IMR-90 (cell line): ENCODE results near the gene GSG1L. TPM values are rescaled to one million over a fixed set of nuclear protein-coding genes. Genes with fewer than 3 reads are reported as not detected.

ENCODE experiments used
- ATAC-seq: fragments of 200-7000 bp; cut with Tn5 transposase; 2 replicates; pipeline ENCODE4 v1.9.1; 2020; ENCODE audit warnings: low read depth, mild to moderate bottlenecking, moderate library complexity
- BruUV-seq: library from RNA; stranded (reverse); fragments of 400-500 nt; replicated peaks from 2 replicates; lab custom pipeline; 2021; lab: Mats Ljungman, UMichigan
- CTCF ChIA-PET: fragments of 300-600 bp; formaldehyde crosslinking; extraction: SDS; loops from one replicate; lab custom pipeline; 2021; ENCODE audit warnings: antibody characterized with exemption; lab: Yijun Ruan, JAX
- POLR2A ChIA-PET: fragments of 300-600 bp; sonication (Branson Sonifier 250); formaldehyde crosslinking; loops from one replicate; lab custom pipeline; 2022; ENCODE audit warnings: antibody characterized with exemption; ENCODE audit not compliant: unreplicated experiment; lab: Charles Lee
- DNase-seq: peaks from one replicate; pipeline ENCODE4 v3.0.0; 2013
- H2AFZ ChIP-seq: replicated peaks from 2 replicates; pipeline ENCODE3; 2013; ENCODE audit warnings: low read length, mild to moderate bottlenecking; ENCODE audit not compliant: poor library complexity
- H2AK5ac ChIP-seq: 2 replicates; pipeline ENCODE4 v1.6.1; 2013; ENCODE audit warnings: low read depth, low read length, inconsistent platforms
- H2AK9ac ChIP-seq: replicated peaks from 2 replicates; pipeline ENCODE3; 2013; ENCODE audit warnings: mild to moderate bottlenecking, low read depth, low read length, moderate library complexity; ENCODE audit not compliant: poor library complexity
- H2BK120ac ChIP-seq: 2 replicates; pipeline ENCODE4 v1.6.1; 2013; ENCODE audit warnings: low read depth, low read length, inconsistent platforms
- H2BK15ac ChIP-seq: 3 replicates; pipeline ENCODE4 v1.6.1; 2013; ENCODE audit warnings: low read depth, low read length, inconsistent platforms
- H2BK20ac ChIP-seq: 2 replicates; pipeline ENCODE4 v1.6.1; 2013; ENCODE audit warnings: low read depth, mild to moderate bottlenecking, inconsistent platforms, low read length, moderate library complexity
- H2BK5ac ChIP-seq: 2 replicates; pipeline ENCODE4 v1.6.1; 2013; ENCODE audit warnings: mild to moderate bottlenecking, low read depth, low read length, inconsistent platforms; ENCODE audit not compliant: poor library complexity, severe bottlenecking
- H3K14ac ChIP-seq: replicated peaks from 2 replicates; pipeline ENCODE4 v1.6.1; 2013; ENCODE audit warnings: low read depth, low read length, inconsistent platforms
- H3K18ac ChIP-seq: 2 replicates; pipeline ENCODE4 v1.6.1; 2013; ENCODE audit warnings: low read depth, low read length, control low read depth
- H3K23ac ChIP-seq: 2 replicates; pipeline ENCODE4 v1.6.1; 2013; ENCODE audit warnings: low read depth, low read length, inconsistent platforms
- H3K27ac ChIP-seq: 2 replicates; pipeline ENCODE4 v1.5.1; 2013; ENCODE audit warnings: mild to moderate bottlenecking, control low read depth, low read length; ENCODE audit not compliant: insufficient read depth
- H3K27me3 ChIP-seq: 2 replicates; pipeline ENCODE4 v1.6.1; 2013; ENCODE audit warnings: low read length; ENCODE audit not compliant: control insufficient read depth, insufficient read depth
- H3K36me3 ChIP-seq: 2 replicates; pipeline ENCODE4 v1.6.1; 2013; ENCODE audit warnings: low read length, mixed read lengths; ENCODE audit not compliant: control insufficient read depth, insufficient read depth
- H3K4ac ChIP-seq: 2 replicates; pipeline ENCODE4 v1.6.1; 2013; ENCODE audit warnings: low read depth, low read length, inconsistent platforms
- H3K4me1 ChIP-seq: 2 replicates; pipeline ENCODE4 v1.6.1; 2013; ENCODE audit warnings: low read length, mixed read lengths; ENCODE audit not compliant: control insufficient read depth, insufficient read depth
- H3K4me2 ChIP-seq: 2 replicates; pipeline ENCODE4 v1.6.1; 2013; ENCODE audit warnings: low read depth, mild to moderate bottlenecking, control low read depth, low read length, moderate library complexity
- H3K4me3 ChIP-seq: 2 replicates; pipeline ENCODE4 v1.5.1; 2013; ENCODE audit warnings: low read depth, mild to moderate bottlenecking, control low read depth, low read length, moderate library complexity; ENCODE audit not compliant: insufficient read depth
- H3K56ac ChIP-seq: 2 replicates; pipeline ENCODE4 v1.6.1; 2013; ENCODE audit warnings: low read length, inconsistent platforms; ENCODE audit not compliant: insufficient read depth; ENCODE audit errors: extremely low read depth
- H3K79me1 ChIP-seq, 2 experiments: 2 replicates each; pipeline ENCODE4 v1.6.1; 2013; ENCODE audit warnings: low read length in 2 of 2, inconsistent platforms in 1 of 2, low read depth in 1 of 2
- H3K9ac ChIP-seq: 2 replicates; pipeline ENCODE4 v1.6.1; 2013; ENCODE audit warnings: low read depth, low read length, control low read depth
- H3K9me1 ChIP-seq: 2 replicates; pipeline ENCODE4 v1.6.1; 2013; ENCODE audit warnings: low read length, inconsistent platforms; ENCODE audit not compliant: insufficient read depth
- H3K9me3 ChIP-seq: 2 replicates; pipeline ENCODE4 v1.6.1; 2013; ENCODE audit warnings: low read length; ENCODE audit not compliant: control insufficient read depth, insufficient read depth
- H4K20me1 ChIP-seq: 2 replicates; pipeline ENCODE4 v1.6.1; 2013; ENCODE audit warnings: low read length, inconsistent platforms; ENCODE audit not compliant: insufficient read depth
- H4K5ac ChIP-seq: 2 replicates; pipeline ENCODE4 v1.6.1; 2013; ENCODE audit warnings: mild to moderate bottlenecking, low read depth, low read length, control low read depth
- H4K8ac ChIP-seq, 2 experiments: 2 replicates each; pipeline ENCODE4 v1.6.1; 2013; ENCODE audit warnings: low read depth in 2 of 2, low read length in 2 of 2, control low read depth in 1 of 2, inconsistent platforms in 1 of 2
- H4K91ac ChIP-seq: 2 replicates; pipeline ENCODE4 v1.6.1; 2013; ENCODE audit warnings: low read depth, low read length, inconsistent platforms; ENCODE audit not compliant: insufficient read depth
- BHLHE40 ChIP-seq: fragments of 150-350 bp; IDR thresholded peaks from 2 replicates; pipeline ENCODE4 v1.6.1; 2016; ENCODE audit warnings: mild to moderate bottlenecking, low read depth, low read length
- CEBPB ChIP-seq: IDR thresholded peaks from 2 replicates; pipeline ENCODE4 v1.6.1; 2012; ENCODE audit warnings: low read depth, low read length, improper control_type of control experiment
- CHD1 ChIP-seq: IDR thresholded peaks from 2 replicates; pipeline ENCODE4 v1.6.1; 2012; ENCODE audit warnings: low read depth, low read length, improper control_type of control experiment
- CTCF ChIP-seq: conservative IDR thresholded peaks from 2 replicates; pipeline ENCODE4 v1.5.1; 2012; ENCODE audit warnings: mild to moderate bottlenecking, low read depth, low read length, improper control_type of control experiment
- ELK1 ChIP-seq: fragments of 150-350 bp; IDR thresholded peaks from 2 replicates; pipeline ENCODE4 v1.6.1; 2016; ENCODE audit warnings: low read depth, mild to moderate bottlenecking, low read length, moderate library complexity, borderline replicate concordance
- FOS ChIP-seq: fragments of 150-350 bp; IDR thresholded peaks from 2 replicates; pipeline ENCODE4 v1.6.1; 2016; ENCODE audit warnings: low read depth, low read length
- MAFK ChIP-seq: IDR thresholded peaks from 2 replicates; pipeline ENCODE4 v1.6.1; 2012; ENCODE audit warnings: low read depth, low read length, improper control_type of control experiment
- MAZ ChIP-seq: IDR thresholded peaks from 2 replicates; pipeline ENCODE4 v1.6.1; 2012; ENCODE audit warnings: low read depth, mild to moderate bottlenecking, low read length, improper control_type of control experiment, moderate library complexity, borderline replicate concordance
- MXI1 ChIP-seq: IDR thresholded peaks from 2 replicates; pipeline ENCODE4 v1.6.1; 2012; ENCODE audit warnings: low read depth, mild to moderate bottlenecking, low read length, moderate library complexity, borderline replicate concordance
- NFE2L2 ChIP-seq: fragments of 150-350 bp; IDR thresholded peaks from 2 replicates; pipeline ENCODE4 v1.6.1; 2016; ENCODE audit warnings: low read depth, mild to moderate bottlenecking, low read length
- POLR2A ChIP-seq: IDR thresholded peaks from 2 replicates; pipeline ENCODE4 v1.6.1; 2012; ENCODE audit warnings: mild to moderate bottlenecking, low read depth, low read length
- RAD21 ChIP-seq: IDR thresholded peaks from 2 replicates; pipeline ENCODE4 v1.6.1; 2012; ENCODE audit warnings: low read length, improper control_type of control experiment
- RFX5 ChIP-seq: IDR thresholded peaks from 2 replicates; pipeline ENCODE4 v1.8.0; 2012; ENCODE audit warnings: low read depth, mild to moderate bottlenecking, low read length, moderate library complexity
- SMC3 ChIP-seq: fragments of 150-350 bp; IDR thresholded peaks from 2 replicates; pipeline ENCODE4 v1.6.1; 2016; ENCODE audit warnings: low read depth, mild to moderate bottlenecking, antibody characterized with exemption, low read length, moderate library complexity
- USF2 ChIP-seq: fragments of 150-350 bp; IDR thresholded peaks from 2 replicates; pipeline ENCODE4 v1.6.1; 2017; ENCODE audit warnings: mild to moderate bottlenecking, antibody characterized with exemption, low read length, low read depth
- WGBS, 2 experiments: methylation state at CpG; one replicate each; pipeline versions ENCODE4 v1.1.5 to v1.1.7; 2013; ENCODE audit warnings: missing lambda C conversion rate in 2 of 2; ENCODE audit not compliant: insufficient read length in 1 of 2; ENCODE audit errors: extremely low coverage in 2 of 2; 5-methylcytosine and 5-hydroxymethylcytosine counted together
- dilution Hi-C: fragments of 300-500 bp; cut with HindIII; formaldehyde crosslinking; loops from one replicate; pipeline ENCODE4 v1.14.3; 2018; ENCODE audit warnings: low sequenced_read_pairs; ENCODE audit not compliant: unreplicated experiment
- in situ Hi-C: fragments of 300-500 bp; cut with MboI; formaldehyde crosslinking; loops from 3 replicates; pipeline ENCODE4 v1.14.3; 2019; ENCODE audit warnings: low sequenced_read_pairs, inconsistent platforms, mixed read lengths
- intact Hi-C: fragments of 100-400 bp; cut with micrococcal nuclease; formaldehyde crosslinking; loops from 2 replicates; pipeline ENCODE4 v1.10.0; 2022
- polyA plus RNA-seq, 3 experiments: library from polyadenylated mRNA; depleted of rRNA; stranded (reverse); fragments of >200 nt; gene quantifications; 2 replicates each; pipeline ENCODE4 v1.2.3, GENCODE V29; 2012; ENCODE audit warnings: low replicate concordance in 1 of 3
- total RNA-seq: library from RNA; depleted of rRNA; stranded (reverse); fragments of >200 nt; gene quantifications from 2 replicates; pipeline ENCODE4 v1.2.3, GENCODE V29; 2012

The GSG1L gene
- total and polyA plus RNA-seq, 2 of the 4 experiments (the other 2 are of a cell fraction): not detected

DNA sequence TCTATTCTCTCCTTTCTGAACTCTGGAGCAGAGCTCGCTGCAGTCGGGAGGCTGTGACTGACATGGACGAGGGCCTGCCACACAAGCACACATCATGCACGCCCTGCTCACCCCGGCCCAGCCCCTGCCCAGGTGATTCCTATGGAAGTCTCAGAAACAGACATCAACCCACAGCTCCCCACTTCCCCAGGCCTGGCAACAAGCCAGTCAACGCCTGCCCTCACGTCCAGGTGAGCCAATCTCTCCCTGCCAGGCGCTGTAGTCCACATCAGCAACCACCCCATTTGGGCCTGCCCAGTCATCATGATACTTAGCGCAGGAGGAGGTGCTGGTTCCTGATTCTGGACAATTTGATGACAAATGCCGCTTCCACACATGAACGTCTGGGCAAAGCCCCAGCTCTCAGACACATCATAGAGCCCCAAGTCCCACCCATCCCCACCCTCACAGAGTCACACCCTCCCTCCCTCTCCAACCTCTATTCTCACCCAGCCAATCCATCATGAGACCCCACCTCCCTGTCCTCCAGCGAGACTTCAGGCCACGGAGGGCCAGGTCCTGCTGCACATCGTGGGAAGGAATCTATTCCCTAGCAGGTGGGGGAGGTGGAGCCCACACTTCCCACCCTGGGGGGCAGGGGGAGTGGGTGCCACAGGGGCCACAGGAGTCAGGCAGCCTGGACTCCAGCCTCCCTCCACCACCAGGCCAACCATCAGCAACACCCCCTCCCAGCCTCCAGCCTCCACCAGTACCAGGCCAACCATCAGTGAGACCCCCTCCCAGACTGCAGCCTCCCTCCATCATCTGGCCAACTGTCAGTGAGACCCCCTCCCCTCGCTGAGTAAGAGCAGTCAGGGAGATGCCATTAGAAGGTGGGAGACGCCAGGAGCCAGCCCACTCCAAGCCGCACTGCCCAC, 33.7 kb upstream of the GSG1L start:
- DNase-seq (no peak), ATAC-seq (no peak)
- H3K79me1 ChIP-seq: peaks cover 10 to 32% of the 10 kb centered on the region in 2 experiments; a peak in 2 of 4 replicates
- no peak overlapping the region for H2BK15ac ChIP-seq
- WGBS, 2 experiments: 77% methylated on average over 5 of the region's 17 CpGs; no CpG with 5 or more reads in 1 of the 2 experiments
- H3K56ac ChIP-seq: no peak overlapping the region
- no peak overlapping the region for H3K18ac ChIP-seq
- H2AK5ac ChIP-seq: no peak overlapping the region
- in situ Hi-C loops: no loop called here
- no peak overlapping the region for H3K9ac ChIP-seq
- no peak overlapping the region for H2BK20ac ChIP-seq
- H3K4ac ChIP-seq: no peak overlapping the region
- H2BK5ac ChIP-seq: no peak overlapping the region
- no peak overlapping the region for H3K27ac ChIP-seq
- POLR2A ChIA-PET: no interaction called here
- H2BK120ac ChIP-seq: no peak overlapping the region
- CTCF ChIA-PET: no interaction called here
- no peak overlapping the region for H2AK9ac ChIP-seq
- intact Hi-C loops: no loop called here
- H2AFZ ChIP-seq: no peak overlapping the region
- no peak overlapping the region for H3K14ac ChIP-seq
- peaks cover 22% of the 10 kb centered on the region for H4K20me1 ChIP-seq
- no peak overlapping the region for H4K91ac ChIP-seq
- H4K8ac ChIP-seq: no peak overlapping the region
- peaks cover 62% of the 10 kb centered on the region for H3K36me3 ChIP-seq
- no peak overlapping the region for H4K5ac ChIP-seq
- H3K9me1 ChIP-seq: no peaks in the 10 kb centered on the region; the same call in 1 of the 2 replicates
- H3K4me1 ChIP-seq: no peaks in the 10 kb centered on the region
- no peak overlapping the region for H3K4me3 ChIP-seq
- no peaks in the 10 kb centered on the region for H3K9me3 ChIP-seq
- H3K23ac ChIP-seq: no peak overlapping the region
- no TSS peak for BruUV-seq
- dilution Hi-C loops: no loop called here
- no peaks in the 10 kb centered on the region for H3K27me3 ChIP-seq
- H3K4me2 ChIP-seq: no peak overlapping the region
- TF ChIP-seq MXI1 (no peak), CTCF (no peak), USF2 (no peak), POLR2A (no peak), RFX5 (no peak), ELK1 (no peak), CHD1 (no peak), MAZ (no peak), MAFK (no peak), BHLHE40 (no peak), SMC3 (no peak), FOS (no peak), CEBPB (no peak), NFE2L2 (no peak), RAD21 (no peak)
